ENCODE data around the gene IGSF8. TPM values are rescaled to one million over a fixed set of nuclear protein-coding genes. Genes with fewer than 3 reads are reported as not detected.

Gene IGSF8
- total and polyA plus RNA-seq, 9 donors, result 7.3 to 45.6 (median 34.2) TPM

DNA sequence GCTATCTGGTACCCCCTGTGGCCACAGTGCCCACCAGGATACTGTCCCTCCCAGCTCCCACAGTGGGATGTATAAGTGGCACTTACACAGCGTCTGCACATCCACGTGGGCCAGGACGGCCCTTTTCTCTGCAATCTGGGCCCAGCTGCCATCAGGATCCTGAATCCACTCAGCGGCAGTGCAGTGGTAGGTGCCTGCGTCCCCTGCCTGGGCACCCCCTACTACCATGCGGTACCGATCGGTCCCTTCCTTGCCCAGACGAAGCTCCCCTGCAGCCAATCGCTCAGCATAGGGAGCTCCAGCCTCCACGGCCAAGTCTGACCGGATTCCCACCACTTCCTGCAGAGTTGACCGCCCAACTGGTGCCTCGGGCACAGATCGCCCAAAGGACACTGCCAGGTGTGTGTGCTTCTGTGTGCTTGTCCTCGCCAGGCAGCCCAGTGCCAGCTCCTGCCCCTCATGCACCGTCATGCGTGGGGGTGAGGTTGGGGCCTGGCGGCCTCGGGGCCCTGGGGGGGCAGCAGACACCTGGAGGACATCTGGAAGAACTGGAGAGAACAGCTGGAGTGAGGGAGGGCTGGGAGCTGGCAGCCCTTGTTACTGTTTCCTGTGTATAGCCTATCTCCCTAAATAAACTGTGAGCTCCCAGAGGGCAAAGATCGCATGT lies 4.7 kb downstream of the IGSF8 start:
- peak in 1 of 5 donors; percentile 12 for DNase-seq
- H3K4me1 ChIP-seq (ENCODE audit: insufficient read depth), result peaks cover 6% of the 10 kb centered on the region
- intact Hi-C loops (cut with DNase I), result loop anchor here in 1 of 4 donors (10.0 kb wide), 1 partner anchor 161 kb away; no protein-coding TSS in a partner anchor
- 58 to 74% (median 62%) methylated on average over 20 to 21 of the region's 21 CpGs for WGBS, 3 donors
- H3K27me3 ChIP-seq, result no peaks in the 10 kb centered on the region
- TF ChIP-seq, protein P1, sequence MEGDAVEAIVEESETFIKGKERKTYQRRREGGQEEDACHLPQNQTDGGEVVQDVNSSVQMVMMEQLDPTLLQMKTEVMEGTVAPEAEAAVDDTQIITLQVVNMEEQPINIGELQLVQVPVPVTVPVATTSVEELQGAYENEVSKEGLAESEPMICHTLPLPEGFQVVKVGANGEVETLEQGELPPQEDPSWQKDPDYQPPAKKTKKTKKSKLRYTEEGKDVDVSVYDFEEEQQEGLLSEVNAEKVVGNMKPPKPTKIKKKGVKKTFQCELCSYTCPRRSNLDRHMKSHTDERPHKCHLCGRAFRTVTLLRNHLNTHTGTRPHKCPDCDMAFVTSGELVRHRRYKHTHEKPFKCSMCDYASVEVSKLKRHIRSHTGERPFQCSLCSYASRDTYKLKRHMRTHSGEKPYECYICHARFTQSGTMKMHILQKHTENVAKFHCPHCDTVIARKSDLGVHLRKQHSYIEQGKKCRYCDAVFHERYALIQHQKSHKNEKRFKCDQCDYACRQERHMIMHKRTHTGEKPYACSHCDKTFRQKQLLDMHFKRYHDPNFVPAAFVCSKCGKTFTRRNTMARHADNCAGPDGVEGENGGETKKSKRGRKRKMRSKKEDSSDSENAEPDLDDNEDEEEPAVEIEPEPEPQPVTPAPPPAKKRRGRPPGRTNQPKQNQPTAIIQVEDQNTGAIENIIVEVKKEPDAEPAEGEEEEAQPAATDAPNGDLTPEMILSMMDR (IDR thresholded peaks at IDR 0.05), result no peak
- TF ChIP-seq EP300 (IDR thresholded peaks at IDR 0.05), result no peak
- no peak for TF ChIP-seq POLR2A (IDR thresholded peaks at IDR 0.05)
- H3K27ac ChIP-seq, result no peak overlapping the region
- no peak overlapping the region for H3K4me3 ChIP-seq
- no peaks in the 10 kb centered on the region for H3K9me3 ChIP-seq
- no peaks in the 10 kb centered on the region for H3K36me3 ChIP-seq

DNA sequence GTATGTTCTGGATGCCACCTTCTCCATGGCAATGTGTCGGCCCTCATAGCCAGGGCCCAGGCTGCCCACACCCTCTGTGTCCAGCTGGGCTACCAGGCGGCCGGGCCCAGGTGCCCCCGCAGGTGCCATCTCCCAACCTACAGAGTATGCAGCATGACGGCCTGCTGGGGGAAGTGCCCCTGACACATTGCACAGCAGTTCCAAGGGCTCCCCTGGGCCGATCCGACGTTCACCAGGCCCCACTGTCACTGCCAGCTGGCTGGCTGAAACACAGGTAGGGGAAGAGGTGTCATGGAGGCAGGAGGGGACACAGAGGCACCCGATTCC lies 5.4 kb downstream of the IGSF8 start:
- peaks cover 6% of the 10 kb centered on the region for H3K4me1 ChIP-seq (ENCODE audit: insufficient read depth)
- no peak overlapping the region for H3K27ac ChIP-seq
- DNase-seq, result no peak
- WGBS, 3 donors, result 79 to 89% (median 83%) methylated on average over 6 to 9 of the region's 9 CpGs
- intact Hi-C loops (cut with DNase I), result loop anchor here in 1 of 4 donors (10.0 kb wide), 1 partner anchor 162 kb away; no protein-coding TSS in a partner anchor
- H3K9me3 ChIP-seq, result no peaks in the 10 kb centered on the region
- no peaks in the 10 kb centered on the region for H3K27me3 ChIP-seq
- no peaks in the 10 kb centered on the region for H3K36me3 ChIP-seq
- no peak overlapping the region for H3K4me3 ChIP-seq
- TF ChIP-seq POLR2A (IDR thresholded peaks at IDR 0.05), result no peak
- TF ChIP-seq EP300 (IDR thresholded peaks at IDR 0.05), result no peak
- TF ChIP-seq, protein P1 (IDR thresholded peaks at IDR 0.05), result no peak

DNA sequence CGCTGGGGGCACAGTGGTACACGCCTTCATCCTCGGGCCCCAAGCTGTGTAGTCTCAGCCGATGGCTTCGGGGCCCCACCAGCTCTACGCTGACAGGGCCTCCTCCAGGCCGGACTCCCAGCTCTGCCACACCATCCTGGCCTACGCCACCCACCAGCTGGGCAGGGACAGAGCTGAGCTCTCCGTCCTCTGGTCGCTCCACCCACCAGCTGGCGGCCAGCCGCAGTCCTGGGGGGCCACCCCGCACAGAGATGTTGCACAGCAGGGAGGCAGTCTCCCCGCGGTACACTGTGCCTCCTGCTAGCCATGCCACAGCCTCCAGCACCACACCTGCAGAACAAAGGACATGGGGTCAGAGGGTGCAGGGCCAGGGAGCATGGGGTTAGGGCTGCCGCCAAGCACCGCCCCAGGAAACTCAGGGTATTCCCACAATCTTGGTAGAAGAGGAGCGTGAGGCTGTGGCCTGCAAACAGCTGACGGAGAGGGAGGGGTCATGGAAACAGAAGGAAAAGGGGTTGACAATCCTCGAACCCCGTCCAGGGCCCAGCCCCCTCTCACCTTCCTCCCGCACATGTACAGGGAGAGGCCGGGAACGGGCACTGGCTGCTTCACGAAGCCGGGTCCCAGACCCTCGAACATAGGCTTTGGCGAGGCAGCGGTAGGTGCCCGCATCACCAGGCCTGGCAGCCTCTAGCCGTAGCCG lies 5.9 kb downstream of the IGSF8 start:
- no peaks in the 10 kb centered on the region for H3K27me3 ChIP-seq
- no peaks in the 10 kb centered on the region for H3K36me3 ChIP-seq
- peaks cover 1% of the 10 kb centered on the region for H3K4me1 ChIP-seq (ENCODE audit: insufficient read depth)
- no peak overlapping the region for H3K27ac ChIP-seq
- TF ChIP-seq EP300 (IDR thresholded peaks at IDR 0.05) (no peak), POLR2A (IDR thresholded peaks at IDR 0.05) (no peak)
- TF ChIP-seq, protein P1 (IDR thresholded peaks at IDR 0.05), result no peak
- intact Hi-C loops (cut with DNase I), result loop anchor here in 1 of 4 donors (10.0 kb wide), 1 partner anchor 162 kb away; no protein-coding TSS in a partner anchor
- H3K4me3 ChIP-seq, result no peak overlapping the region
- no peaks in the 10 kb centered on the region for H3K9me3 ChIP-seq
- WGBS, 3 donors, result 93 to 95% (median 94%) methylated on average over 23 to 32 of the region's 32 CpGs
- DNase-seq, result no peak

DNA sequence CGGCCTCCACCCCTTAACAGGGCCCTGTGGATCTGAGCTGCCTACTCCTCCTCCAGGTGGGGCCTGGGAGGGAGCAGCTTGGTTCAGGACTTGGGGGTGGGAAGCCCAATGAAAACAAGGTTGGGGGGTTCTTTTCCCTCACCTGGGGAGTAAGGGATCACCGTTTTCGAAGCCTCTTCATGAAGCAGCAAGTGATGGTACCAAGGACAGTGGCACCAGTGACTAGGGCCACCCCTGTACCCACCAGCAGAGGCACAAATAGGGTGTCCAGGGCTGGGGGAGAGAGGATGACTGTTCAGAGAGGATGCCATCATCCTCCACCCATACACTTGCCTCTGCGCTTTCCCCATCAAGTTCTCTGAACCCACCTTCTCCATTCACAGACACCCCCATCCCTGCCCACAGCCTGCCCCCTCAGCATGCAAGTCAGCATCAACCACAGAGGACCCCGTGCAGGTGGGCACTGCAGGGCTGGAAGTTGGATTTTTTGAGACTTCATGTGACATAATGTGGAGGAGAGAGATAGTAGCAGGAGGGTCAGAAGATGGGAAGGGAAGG lies 6.7 kb downstream of the IGSF8 start:
- H3K27me3 ChIP-seq, result no peaks in the 10 kb centered on the region
- intact Hi-C loops (cut with DNase I), result loop anchor here in 1 of 4 donors (10.0 kb wide), 1 partner anchor 163 kb away; no protein-coding TSS in a partner anchor
- TF ChIP-seq POLR2A (IDR thresholded peaks at IDR 0.05) (no peak), EP300 (IDR thresholded peaks at IDR 0.05) (no peak)
- TF ChIP-seq, protein P1 (IDR thresholded peaks at IDR 0.05), result no peak
- H3K27ac ChIP-seq, result no peak overlapping the region
- H3K4me1 ChIP-seq (ENCODE audit: insufficient read depth), result no peaks in the 10 kb centered on the region
- WGBS, 3 donors, result 91 to 95% (median 93%) methylated on average over 5 of the region's 5 CpGs
- H3K36me3 ChIP-seq, result no peaks in the 10 kb centered on the region
- H3K9me3 ChIP-seq, result no peaks in the 10 kb centered on the region
- no peak for DNase-seq
- H3K4me3 ChIP-seq, result no peak overlapping the region

Data from ovary (tissue), 9 donors.